RCC 7860 (cell line): ENCODE data around the gene PPP5C.
"Not testable (repeated sequence)": the region's sequence is repeated elsewhere in the genome, so short reads cannot be mapped to it uniquely, and the experiment has no call there.

Experiments
- DNase-seq: peaks from one replicate; pipeline ENCODE4 v3.0.0-alpha.2; 2015; ENCODE audit warnings: low spot score
- FAIRE-seq: peaks from 2 replicates; lab custom pipeline; 2012; peaks lifted over from hg19 to GRCh38; lab: Jason Lieb, UNC

Gene PPP5C

GRCh38 chr19:46383846-46384245 lies 37.0 kb downstream of the PPP5C start:
- no peak for DNase-seq

GRCh38 chr19:46384396-46384795 lies 37.5 kb downstream of the PPP5C start:
- FAIRE-seq (no peak), DNase-seq (no peak)

More at GRCh38 chr19:46383846-46384245, 37.0 kb downstream of the PPP5C start:
- no peak for FAIRE-seq

GRCh38 chr19:46385636-46386035 lies 38.7 kb downstream of the PPP5C start:
- no peak for DNase-seq
- FAIRE-seq: no peak

GRCh38 chr19:46386151-46386550 lies 39.3 kb downstream of the PPP5C start:
- FAIRE-seq (no peak), DNase-seq (no peak)

- DNase-seq: no peak
These were observed 40.3 kb downstream of the PPP5C start for GRCh38 chr19:46386996-46387712.

GRCh38 chr19:46387713-46388130 lies 40.8 kb downstream of the PPP5C start:
- no peak for DNase-seq
- FAIRE-seq: no peak

More at GRCh38 chr19:46386996-46387712, 40.3 kb downstream of the PPP5C start:
- no peak for FAIRE-seq

- FAIRE-seq (no peak), DNase-seq (no peak)
These were observed 41.6 kb downstream of the PPP5C start for GRCh38 chr19:46388311-46389095.

- DNase-seq (no peak), FAIRE-seq (no peak)
These were observed 43.4 kb downstream of the PPP5C start for GRCh38 chr19:46390121-46390858.

GRCh38 chr19:46390866-46391265 lies 44.0 kb downstream of the PPP5C start:
- no peak for DNase-seq
- no peak for FAIRE-seq

- no peak for DNase-seq
- FAIRE-seq: no peak
These were observed 44.7 kb downstream of the PPP5C start for GRCh38 chr19:46391296-46392251.

GRCh38 chr19:46392252-46392801 lies 45.4 kb downstream of the PPP5C start:
- DNase-seq (no peak), FAIRE-seq (no peak)

GRCh38 chr19:46392837-46393236 lies 46.0 kb downstream of the PPP5C start:
- FAIRE-seq (no peak), DNase-seq (no peak)

- FAIRE-seq: no peak
- no peak for DNase-seq
These were observed 46.8 kb downstream of the PPP5C start for GRCh38 chr19:46393456-46394401.

GRCh38 chr19:46394402-46394797 lies 47.5 kb downstream of the PPP5C start:
- DNase-seq: peak; percentile 16
- no peak for FAIRE-seq

GRCh38 chr19:46397801-46398479 lies 51.1 kb downstream of the PPP5C start:
- not testable (repeated sequence) for DNase-seq, FAIRE-seq

GRCh38 chr19:46402725-46403124 lies 55.8 kb downstream of the PPP5C start:
- DNase-seq: no peak
- FAIRE-seq: no peak

- no peak for DNase-seq
- FAIRE-seq: no peak
These were observed 57.3 kb downstream of the PPP5C start for GRCh38 chr19:46404055-46404752.
